Activated CD4-positive, alpha-beta T cell treated with anti-CD3 and anti-CD28 coated beads for 48 hours (primary cell): Measurements from ENCODE around the gene AKAP6.

Experiments used
- DNase-seq: peaks from one replicate; pipeline ENCODE4 v3.0.0-alpha.2; 2020

AKAP6 gene

GRCh38 chr14:32412532-32412931, 83.4 kb downstream of the AKAP6 start:
- no peak for DNase-seq

- DNase-seq, result no peak
These were observed 85.0 kb downstream of the AKAP6 start for GRCh38 chr14:32413967-32414640.

GRCh38 chr14:32414808-32415255, 85.7 kb downstream of the AKAP6 start:
- DNase-seq, result no peak

- no peak for DNase-seq
These were observed 89.0 kb downstream of the AKAP6 start for GRCh38 chr14:32417956-32418552.

- DNase-seq, result no peak
These were observed 90.3 kb downstream of the AKAP6 start for GRCh38 chr14:32419429-32419828.

- no peak for DNase-seq
These were observed 92.7 kb downstream of the AKAP6 start for GRCh38 chr14:32421781-32422180.

- no peak for DNase-seq
These were observed 93.3 kb downstream of the AKAP6 start for GRCh38 chr14:32422440-32422839.

- DNase-seq, result no peak
These were observed 96.9 kb downstream of the AKAP6 start for GRCh38 chr14:32426028-32426427.

- no peak for DNase-seq
These were observed 97.7 kb downstream of the AKAP6 start for GRCh38 chr14:32426586-32427388.

- no peak for DNase-seq
These were observed 98.8 kb downstream of the AKAP6 start for GRCh38 chr14:32427726-32428528.

- no peak for DNase-seq
These were observed 99.8 kb downstream of the AKAP6 start for GRCh38 chr14:32428875-32429274.

- no peak for DNase-seq
These were observed 101.2 kb downstream of the AKAP6 start for GRCh38 chr14:32430326-32430725.

- DNase-seq, result no peak
These were observed 103.9 kb downstream of the AKAP6 start for GRCh38 chr14:32432813-32433538.

GRCh38 chr14:32434180-32434579, 105.1 kb downstream of the AKAP6 start:
- no peak for DNase-seq

- DNase-seq, result no peak
These were observed 105.8 kb downstream of the AKAP6 start for GRCh38 chr14:32434880-32435279.

GRCh38 chr14:32435411-32435810, 106.3 kb downstream of the AKAP6 start:
- DNase-seq, result no peak

- no peak for DNase-seq
These were observed 107.9 kb downstream of the AKAP6 start for GRCh38 chr14:32436993-32437392.

- no peak for DNase-seq
These were observed 109.4 kb downstream of the AKAP6 start for GRCh38 chr14:32438517-32438916.

GRCh38 chr14:32443890-32444661, 115.0 kb downstream of the AKAP6 start:
- no peak for DNase-seq

- DNase-seq, result no peak
These were observed 118.3 kb downstream of the AKAP6 start for GRCh38 chr14:32447371-32447770.

GRCh38 chr14:32449648-32450047, 120.5 kb downstream of the AKAP6 start:
- DNase-seq, result no peak
